Right renal pelvis (tissue), 4 donors: Measurements from ENCODE around the gene TOX2. TPM values are rescaled to one million over a fixed set of nuclear protein-coding genes. Genes with fewer than 3 reads are reported as not detected.

Experiments
- DNase-seq, 4 donors: peaks; one replicate each; pipeline ENCODE4 v3.0.0-alpha.2; 2013; ENCODE audit warnings: low read depth in 4 of 4, low spot score in 3 of 4, missing footprints in 1 of 4
- polyA plus RNA-seq, 4 donors: library from polyadenylated mRNA; unstranded; fragments of 120-200 nt; gene quantifications; one replicate each; pipeline ENCODE4 v1.2.1, GENCODE V29; 2013; ENCODE audit not compliant: insufficient read length in 4 of 4

TOX2 gene
- polyA plus RNA-seq, 4 donors, result 3.8 to 5.1 (median 4.2) TPM

- no peak for DNase-seq
These were observed 60.0 kb downstream of the TOX2 start for GRCh38 chr20:43974695-43975094.

GRCh38 chr20:43975096-43975768 lies 60.6 kb downstream of the TOX2 start:
- DNase-seq, result no peak

GRCh38 chr20:43976547-43976946 lies 61.9 kb downstream of the TOX2 start:
- no peak for DNase-seq

GRCh38 chr20:43977252-43977651 lies 62.6 kb downstream of the TOX2 start:
- DNase-seq, result no peak

GRCh38 chr20:43977962-43978361 lies 63.3 kb downstream of the TOX2 start:
- no peak for DNase-seq

- no peak for DNase-seq
These were observed 65.0 kb downstream of the TOX2 start for GRCh38 chr20:43979576-43980105.

- no peak for DNase-seq
These were observed 66.9 kb downstream of the TOX2 start for GRCh38 chr20:43981540-43981939.

- no peak for DNase-seq
These were observed 67.4 kb downstream of the TOX2 start for GRCh38 chr20:43982016-43982415.

- DNase-seq, result no peak
These were observed 68.2 kb downstream of the TOX2 start for GRCh38 chr20:43982886-43983285.

- no peak for DNase-seq
These were observed 68.7 kb downstream of the TOX2 start for GRCh38 chr20:43983359-43983758.

- DNase-seq, result no peak
These were observed 69.3 kb downstream of the TOX2 start for GRCh38 chr20:43983904-43984361.

GRCh38 chr20:43984587-43984986 lies 69.9 kb downstream of the TOX2 start:
- no peak for DNase-seq

- DNase-seq, result no peak
These were observed 70.5 kb downstream of the TOX2 start for GRCh38 chr20:43985121-43985520.

- DNase-seq, result no peak
These were observed 71.1 kb downstream of the TOX2 start for GRCh38 chr20:43985608-43986316.

GRCh38 chr20:43987018-43987417 lies 72.4 kb downstream of the TOX2 start:
- no peak for DNase-seq

GRCh38 chr20:43987531-43987930 lies 72.9 kb downstream of the TOX2 start:
- DNase-seq, result no peak

GRCh38 chr20:43988451-43988850 lies 73.8 kb downstream of the TOX2 start:
- no peak for DNase-seq

GRCh38 chr20:43988867-43989266 lies 74.2 kb downstream of the TOX2 start:
- no peak for DNase-seq

- no peak for DNase-seq
These were observed 76.6 kb downstream of the TOX2 start for GRCh38 chr20:43991261-43991660.

- DNase-seq, result no peak
These were observed 77.3 kb downstream of the TOX2 start for GRCh38 chr20:43991982-43992381.

GRCh38 chr20:43992885-43993284 lies 78.2 kb downstream of the TOX2 start:
- no peak for DNase-seq

- DNase-seq, result no peak
These were observed 78.9 kb downstream of the TOX2 start for GRCh38 chr20:43993560-43993959.
